PC-3 (cell line): ENCODE results near the gene SMPD1.

Experiments used
- EZH2 ChIP-seq: fragments of 300-600 bp; sonication (generic); IDR thresholded peaks from one replicate; pipeline ENCODE4 v1.6.1; 2017; ENCODE audit warnings: antibody characterized with exemption, mild to moderate bottlenecking, low read length; ENCODE audit not compliant: unreplicated experiment
- TF ChIP-seq, protein P1 (sequence below): fragments of 300-600 bp; sonication (generic); conservative IDR thresholded peaks from 2 replicates; pipeline ENCODE4 v1.5.1; 2017; ENCODE audit warnings: antibody characterized with exemption, low read depth, mild to moderate bottlenecking, low read length

- TF ChIP-seq, protein P1, sequence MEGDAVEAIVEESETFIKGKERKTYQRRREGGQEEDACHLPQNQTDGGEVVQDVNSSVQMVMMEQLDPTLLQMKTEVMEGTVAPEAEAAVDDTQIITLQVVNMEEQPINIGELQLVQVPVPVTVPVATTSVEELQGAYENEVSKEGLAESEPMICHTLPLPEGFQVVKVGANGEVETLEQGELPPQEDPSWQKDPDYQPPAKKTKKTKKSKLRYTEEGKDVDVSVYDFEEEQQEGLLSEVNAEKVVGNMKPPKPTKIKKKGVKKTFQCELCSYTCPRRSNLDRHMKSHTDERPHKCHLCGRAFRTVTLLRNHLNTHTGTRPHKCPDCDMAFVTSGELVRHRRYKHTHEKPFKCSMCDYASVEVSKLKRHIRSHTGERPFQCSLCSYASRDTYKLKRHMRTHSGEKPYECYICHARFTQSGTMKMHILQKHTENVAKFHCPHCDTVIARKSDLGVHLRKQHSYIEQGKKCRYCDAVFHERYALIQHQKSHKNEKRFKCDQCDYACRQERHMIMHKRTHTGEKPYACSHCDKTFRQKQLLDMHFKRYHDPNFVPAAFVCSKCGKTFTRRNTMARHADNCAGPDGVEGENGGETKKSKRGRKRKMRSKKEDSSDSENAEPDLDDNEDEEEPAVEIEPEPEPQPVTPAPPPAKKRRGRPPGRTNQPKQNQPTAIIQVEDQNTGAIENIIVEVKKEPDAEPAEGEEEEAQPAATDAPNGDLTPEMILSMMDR = no peak
- TF ChIP-seq EZH2 = no peak
Measured at GRCh38 chr11:6417907-6418556, 27.8 kb downstream of the SMPD1 start.
